ENCODE measurements around the gene KDM3A.

KDM3A gene

DNA sequence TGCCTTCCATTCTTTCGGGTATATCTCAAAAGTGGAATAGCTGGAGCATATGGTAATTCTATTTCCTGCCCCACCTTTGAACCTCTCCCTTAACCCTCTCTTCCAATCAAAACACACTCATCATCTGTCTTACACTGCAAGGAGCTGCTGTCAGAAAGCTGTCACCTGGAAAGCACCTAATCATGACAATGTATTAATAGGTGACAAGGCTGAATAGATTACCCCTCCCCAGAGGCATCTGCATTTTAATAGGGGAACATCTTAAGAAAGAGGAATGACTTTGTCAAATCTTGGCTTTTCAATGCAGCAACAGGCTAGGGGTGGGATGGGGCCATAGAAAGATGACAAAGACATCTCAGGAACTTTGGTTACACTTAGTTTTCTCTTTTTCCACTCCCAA lies 80.8 kb downstream of the KDM3A start:
- TF ChIP-seq, protein P1, sequence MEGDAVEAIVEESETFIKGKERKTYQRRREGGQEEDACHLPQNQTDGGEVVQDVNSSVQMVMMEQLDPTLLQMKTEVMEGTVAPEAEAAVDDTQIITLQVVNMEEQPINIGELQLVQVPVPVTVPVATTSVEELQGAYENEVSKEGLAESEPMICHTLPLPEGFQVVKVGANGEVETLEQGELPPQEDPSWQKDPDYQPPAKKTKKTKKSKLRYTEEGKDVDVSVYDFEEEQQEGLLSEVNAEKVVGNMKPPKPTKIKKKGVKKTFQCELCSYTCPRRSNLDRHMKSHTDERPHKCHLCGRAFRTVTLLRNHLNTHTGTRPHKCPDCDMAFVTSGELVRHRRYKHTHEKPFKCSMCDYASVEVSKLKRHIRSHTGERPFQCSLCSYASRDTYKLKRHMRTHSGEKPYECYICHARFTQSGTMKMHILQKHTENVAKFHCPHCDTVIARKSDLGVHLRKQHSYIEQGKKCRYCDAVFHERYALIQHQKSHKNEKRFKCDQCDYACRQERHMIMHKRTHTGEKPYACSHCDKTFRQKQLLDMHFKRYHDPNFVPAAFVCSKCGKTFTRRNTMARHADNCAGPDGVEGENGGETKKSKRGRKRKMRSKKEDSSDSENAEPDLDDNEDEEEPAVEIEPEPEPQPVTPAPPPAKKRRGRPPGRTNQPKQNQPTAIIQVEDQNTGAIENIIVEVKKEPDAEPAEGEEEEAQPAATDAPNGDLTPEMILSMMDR (IDR thresholded peaks at IDR 0.05; ENCODE audit: low read length, missing control alignments) = no peak
- no peak for DNase-seq (ENCODE audit: low read depth)
- no peak overlapping the region for H3K4me3 ChIP-seq (replicated peaks; ENCODE audit: low read depth, low read length)

DNA sequence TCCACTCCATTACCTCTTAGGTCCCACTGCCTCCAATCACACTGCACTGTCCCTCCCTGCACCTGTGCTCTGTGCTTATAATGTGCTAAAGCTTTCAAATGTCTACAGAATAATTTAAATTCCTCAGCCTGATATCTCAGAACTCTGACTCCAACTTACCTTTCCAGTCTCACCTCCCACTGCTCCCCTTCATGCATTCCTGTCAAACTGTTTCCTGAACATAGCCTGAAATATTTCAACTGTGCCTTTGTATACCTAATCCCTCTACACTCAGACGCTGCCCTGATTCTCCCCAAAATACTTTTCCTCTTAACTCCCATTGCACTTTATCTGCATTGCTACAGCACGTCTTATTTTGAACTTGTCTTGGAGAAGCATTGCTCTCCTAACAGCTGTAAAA lies 81.5 kb downstream of the KDM3A start:
- TF ChIP-seq, protein P1 (IDR thresholded peaks at IDR 0.05; ENCODE audit: low read length, missing control alignments) = no peak
- H3K4me3 ChIP-seq (replicated peaks; ENCODE audit: low read depth, low read length) = no peak overlapping the region
- DNase-seq (ENCODE audit: low read depth) = no peak

DNA sequence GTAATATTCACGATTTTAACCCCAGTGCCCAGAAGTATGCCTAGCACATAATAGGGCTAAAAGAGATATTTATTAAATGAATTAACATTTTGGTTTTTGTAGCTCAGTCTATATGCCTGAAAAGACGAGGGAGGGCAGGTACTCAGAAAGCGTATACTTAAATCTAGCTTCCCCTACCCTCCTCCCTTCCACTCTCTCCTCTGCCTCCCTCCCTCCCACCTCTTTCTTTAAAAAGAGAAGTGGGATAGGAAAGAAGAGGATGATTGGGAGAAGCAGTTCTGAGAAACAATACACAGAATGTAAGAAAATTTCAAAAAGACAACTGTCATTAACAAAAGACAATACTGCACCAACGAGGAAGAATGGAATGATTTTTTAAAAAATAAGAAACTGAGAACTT lies 82.3 kb downstream of the KDM3A start:
- H3K4me3 ChIP-seq (replicated peaks; ENCODE audit: low read depth, low read length) = no peak overlapping the region
- DNase-seq (ENCODE audit: low read depth) = no peak
- TF ChIP-seq, protein P1 (IDR thresholded peaks at IDR 0.05; ENCODE audit: low read length, missing control alignments) = no peak

DNA sequence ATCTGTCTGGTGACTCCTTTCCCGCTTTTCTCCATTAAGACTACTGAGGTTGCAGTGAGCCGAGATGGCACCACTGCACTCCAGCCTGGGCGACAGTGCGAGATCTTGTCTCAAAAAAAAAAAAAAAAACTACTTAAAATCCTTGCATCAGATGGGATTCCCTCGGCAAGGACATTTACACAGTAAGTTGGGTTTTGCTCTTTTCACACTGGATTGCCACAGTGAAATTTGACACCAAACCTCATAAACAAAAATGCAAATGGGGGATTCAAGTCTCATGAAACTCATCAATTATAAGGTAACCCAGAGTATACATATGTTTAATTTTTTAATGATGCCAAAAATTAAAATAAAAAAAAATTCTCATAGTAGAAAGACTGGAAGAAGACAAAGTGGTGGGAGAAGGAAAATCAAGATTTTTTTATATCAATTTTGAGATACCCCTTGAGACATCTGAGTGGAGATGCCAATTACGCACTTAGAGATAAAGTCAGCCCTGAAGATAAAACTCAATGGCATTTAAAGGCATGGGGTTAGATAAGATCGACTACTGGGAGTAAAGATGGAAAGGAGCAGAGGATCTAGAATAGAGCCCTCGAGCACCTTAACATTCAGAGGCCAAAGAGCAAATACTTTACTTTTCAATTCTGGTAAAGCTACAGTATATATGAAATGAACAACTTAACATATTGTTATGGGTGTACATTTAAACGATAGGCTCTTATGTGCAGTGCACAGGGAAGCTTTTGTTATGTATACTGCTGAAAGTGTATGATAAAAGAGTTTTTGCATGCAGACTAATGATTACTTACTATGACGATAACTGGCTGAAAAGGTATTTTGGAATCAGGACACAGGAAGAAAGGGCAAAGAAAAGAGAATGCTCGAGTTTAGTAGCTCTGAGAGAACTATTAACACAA lies 84.5 kb downstream of the KDM3A start:
- DNase-seq (ENCODE audit: low read depth) = no peak
- TF ChIP-seq, protein P1 (IDR thresholded peaks at IDR 0.05; ENCODE audit: low read length, missing control alignments) = no peak
- no peak overlapping the region for H3K4me3 ChIP-seq (replicated peaks; ENCODE audit: low read depth, low read length)

DNA sequence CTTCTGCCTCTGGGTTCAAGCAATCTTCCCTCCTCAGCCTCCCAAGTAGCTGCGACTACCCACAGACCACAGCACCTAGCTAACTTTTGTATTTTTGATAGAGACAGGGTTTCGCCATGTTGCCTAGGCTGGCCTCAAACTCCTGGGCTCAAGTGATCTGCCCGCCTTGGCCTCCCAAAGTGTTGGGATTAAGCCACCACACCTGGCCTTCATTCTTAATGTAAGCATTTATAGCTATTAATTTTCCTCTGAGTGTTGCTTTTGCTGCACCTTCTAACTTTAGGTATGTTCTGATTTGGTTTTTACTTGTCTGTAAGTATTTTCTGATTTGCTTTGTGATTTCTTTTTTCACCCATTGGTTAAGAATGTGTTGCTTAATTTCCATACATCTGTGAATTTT lies 92.4 kb downstream of the KDM3A start:
- TF ChIP-seq, protein P1 (IDR thresholded peaks at IDR 0.05; ENCODE audit: low read length, missing control alignments) = no peak
- DNase-seq (ENCODE audit: low read depth) = no peak
- no peak overlapping the region for H3K4me3 ChIP-seq (replicated peaks; ENCODE audit: low read depth, low read length)

DNA sequence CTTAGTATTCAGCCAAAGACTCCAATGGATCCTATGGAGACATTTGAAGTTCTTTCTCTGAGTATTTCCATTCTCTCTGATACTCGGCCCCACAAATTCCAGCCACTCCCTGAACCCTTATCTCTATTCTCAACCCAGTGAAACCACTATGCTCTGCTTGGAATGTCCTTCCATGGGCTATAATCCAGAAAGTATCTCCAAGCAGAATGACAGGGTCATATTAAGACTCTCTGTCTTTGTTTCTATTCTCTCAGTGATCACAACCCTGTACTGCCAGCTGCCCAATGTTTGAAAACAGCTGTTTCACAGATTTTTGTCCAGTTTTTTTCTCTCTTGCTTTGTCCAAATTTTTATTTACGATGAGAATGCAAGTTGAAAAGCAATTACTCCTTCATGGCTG lies 100.2 kb downstream of the KDM3A start:
- DNase-seq (ENCODE audit: low read depth) = peak; percentile 37
- TF ChIP-seq, protein P1 (IDR thresholded peaks at IDR 0.05; ENCODE audit: low read length, missing control alignments) = no peak
- no peak overlapping the region for H3K4me3 ChIP-seq (replicated peaks; ENCODE audit: low read depth, low read length)
